GM23248 (cell line): ENCODE data around the gene ERC1.

Experiments used
- EZH2 ChIP-seq: fragments of 200-600 bp; sonication (generic); IDR thresholded peaks from 2 replicates; pipeline ENCODE4 v1.6.1; 2018; ENCODE audit warnings: antibody characterized with exemption, mild to moderate bottlenecking; ENCODE audit not compliant: insufficient read depth, poor library complexity, severe bottlenecking
- EZH2phosphoT487 ChIP-seq: fragments of 200-600 bp; sonication (generic); IDR thresholded peaks from 2 replicates; pipeline ENCODE4 v1.6.1; 2018; ENCODE audit warnings: antibody characterized with exemption, moderate library complexity, mild to moderate bottlenecking, low read depth; ENCODE audit not compliant: insufficient read depth

DNA sequence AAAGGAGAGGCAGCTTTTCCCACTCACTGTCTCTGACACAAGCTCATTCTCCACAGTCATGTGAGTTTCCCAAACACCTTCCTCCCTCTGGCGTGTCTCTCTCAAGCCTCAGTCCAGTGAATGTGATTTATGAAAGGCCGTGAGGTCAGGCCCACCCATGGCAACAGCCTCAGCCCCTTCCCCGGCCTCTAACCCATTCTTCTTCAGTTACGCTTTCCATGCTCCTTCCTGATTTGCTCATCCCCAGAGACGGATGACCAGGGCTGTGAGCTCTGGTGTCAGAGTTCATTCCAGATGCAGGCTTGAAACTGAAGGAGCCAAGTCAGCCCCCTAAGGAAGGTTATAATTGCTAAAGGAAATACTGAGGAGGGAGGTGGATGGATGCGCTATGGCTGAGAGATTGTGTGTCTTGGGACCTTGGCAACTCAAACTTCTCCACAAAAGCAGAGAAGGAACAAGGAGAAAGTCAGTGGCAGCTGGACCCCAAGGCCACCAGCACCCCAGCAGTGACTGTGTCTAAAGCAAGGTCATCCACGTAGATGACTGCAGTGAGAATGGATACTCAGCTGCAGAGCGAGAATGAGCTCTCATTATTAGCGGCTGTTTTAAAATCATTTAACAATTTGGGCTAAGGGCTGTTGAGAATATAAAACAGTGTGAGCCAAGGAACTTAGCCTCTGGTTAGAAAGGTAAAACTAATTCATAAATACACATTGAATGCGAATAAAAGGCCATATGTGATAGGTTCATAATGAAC is 519.2 kb downstream of the ERC1 start:
- TF ChIP-seq EZH2 (no peak), EZH2phosphoT487 (no peak)
